HG03432 (cell line): ENCODE results near the gene TECTA.
"Not testable (repeated sequence)": the region's sequence is repeated elsewhere in the genome, so short reads cannot be mapped to it uniquely, and the experiment has no call there.

Experiments used
- ATAC-seq: cut with Tn5 transposase; IDR thresholded peaks from one replicate; pipeline ENCODE4 v1.9.1; 2021; ENCODE audit warnings: mild to moderate bottlenecking, moderate library complexity; ENCODE audit not compliant: unreplicated experiment

The TECTA gene

GRCh38 chr11:121228851-121229250 is 127.8 kb downstream of the TECTA start:
- no peak for ATAC-seq

GRCh38 chr11:121229495-121230215 is 128.6 kb downstream of the TECTA start:
- ATAC-seq: no peak

GRCh38 chr11:121231576-121232278 is 130.7 kb downstream of the TECTA start:
- no peak for ATAC-seq

DNA sequence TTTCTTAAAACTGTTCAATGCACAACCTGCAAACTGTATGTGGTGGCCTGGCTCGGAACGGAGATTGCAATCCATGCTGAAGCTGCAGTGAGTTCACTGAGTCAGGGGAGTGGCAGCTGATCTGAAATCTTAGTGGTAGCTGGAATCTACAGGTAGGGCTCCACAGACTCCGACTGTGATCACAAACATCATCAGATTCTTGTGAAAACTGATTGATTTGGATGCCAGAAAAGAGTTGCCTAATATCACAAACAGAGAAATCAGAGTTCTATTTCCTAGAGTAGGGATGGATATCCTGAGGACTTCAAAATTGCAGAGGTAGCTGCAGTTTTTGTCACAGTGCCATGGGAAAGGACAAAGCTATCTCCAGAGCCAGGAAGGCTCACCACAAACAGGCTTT is 134.0 kb downstream of the TECTA start:
- ATAC-seq: no peak

DNA sequence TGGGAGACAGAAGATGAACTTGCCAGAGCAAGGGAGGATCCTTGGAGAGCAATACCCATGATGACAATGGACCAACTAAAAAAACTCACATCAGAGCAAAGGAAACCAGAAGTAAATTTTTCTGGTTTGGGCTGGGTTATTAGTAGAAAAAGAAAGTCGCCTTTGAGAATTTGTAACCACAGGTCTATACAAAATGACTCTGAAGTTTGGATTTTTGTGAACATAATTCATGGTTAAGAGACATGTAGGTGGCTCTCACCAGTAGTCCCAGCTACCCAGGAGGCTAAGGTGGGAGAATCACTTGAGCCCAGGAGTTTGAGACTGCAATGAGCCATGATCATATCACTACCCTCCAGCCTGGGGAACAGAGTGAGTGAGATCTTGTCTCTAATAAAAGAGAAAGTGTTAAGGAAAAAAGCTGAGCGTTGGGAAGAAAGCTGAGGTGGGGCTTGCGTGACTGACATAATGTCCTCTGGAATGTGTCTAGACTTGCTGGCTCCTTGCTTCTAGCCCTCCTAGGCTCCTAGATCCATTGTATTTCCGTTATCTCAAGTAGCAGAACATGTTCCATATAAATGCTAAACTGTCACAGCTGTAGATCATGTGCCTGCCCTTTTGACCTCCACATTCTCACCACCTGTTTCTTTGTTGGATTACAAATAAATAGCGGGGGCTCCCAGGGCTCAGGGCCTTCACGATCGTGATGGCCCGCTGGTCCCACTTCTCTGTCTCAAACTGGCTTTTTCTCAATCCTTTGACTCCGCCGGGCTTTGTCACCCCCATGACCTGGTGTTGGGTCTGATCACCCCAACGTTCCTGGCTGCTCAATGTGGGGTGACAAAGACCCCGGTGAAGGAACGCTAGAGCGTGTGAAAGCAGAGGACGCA is 135.3 kb downstream of the TECTA start:
- peak; percentile 86 for ATAC-seq

GRCh38 chr11:121237247-121237646 is 136.2 kb downstream of the TECTA start:
- peak; percentile 32 for ATAC-seq

- ATAC-seq: peak; percentile 13
These were observed 136.9 kb downstream of the TECTA start for GRCh38 chr11:121237686-121238658.

DNA sequence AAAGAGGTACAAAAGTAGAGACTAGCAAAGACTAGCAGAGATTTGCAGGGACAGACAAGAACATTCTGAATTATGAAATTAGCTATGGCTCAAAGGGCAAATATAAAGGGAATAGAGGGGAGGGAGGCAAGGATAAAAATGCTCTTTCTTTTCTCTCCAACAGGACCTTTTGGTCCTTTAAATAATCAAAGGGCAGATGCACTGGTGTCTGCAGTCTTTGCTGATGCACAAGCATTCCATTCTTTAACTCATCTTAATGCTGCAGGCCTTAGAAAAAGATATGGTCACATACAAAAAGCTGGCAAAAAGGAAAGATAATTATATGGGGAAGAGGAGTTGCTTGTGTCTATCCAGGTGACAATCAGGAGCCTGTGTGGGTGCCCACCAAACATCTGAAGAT is 137.9 kb downstream of the TECTA start:
- ATAC-seq: no peak

DNA sequence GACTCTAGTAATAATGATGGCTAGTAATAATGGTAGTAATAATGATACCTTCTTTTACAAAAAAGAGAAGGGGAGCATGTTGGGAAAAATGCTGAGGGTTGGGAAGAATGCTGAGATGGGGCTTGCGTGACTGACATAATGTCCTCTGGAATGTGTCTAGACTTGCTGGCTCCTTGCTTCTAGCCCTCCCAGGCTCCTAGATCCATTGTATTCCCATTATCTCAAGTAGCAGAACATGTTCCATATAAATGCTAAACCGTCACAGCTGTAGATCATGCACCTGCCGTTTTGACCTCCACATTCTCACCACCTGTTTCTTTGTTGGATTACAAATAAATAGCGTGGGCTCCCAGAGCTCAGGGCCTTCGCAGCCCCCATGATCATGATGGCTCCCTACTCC is 139.0 kb downstream of the TECTA start:
- ATAC-seq: not testable (repeated sequence)

DNA sequence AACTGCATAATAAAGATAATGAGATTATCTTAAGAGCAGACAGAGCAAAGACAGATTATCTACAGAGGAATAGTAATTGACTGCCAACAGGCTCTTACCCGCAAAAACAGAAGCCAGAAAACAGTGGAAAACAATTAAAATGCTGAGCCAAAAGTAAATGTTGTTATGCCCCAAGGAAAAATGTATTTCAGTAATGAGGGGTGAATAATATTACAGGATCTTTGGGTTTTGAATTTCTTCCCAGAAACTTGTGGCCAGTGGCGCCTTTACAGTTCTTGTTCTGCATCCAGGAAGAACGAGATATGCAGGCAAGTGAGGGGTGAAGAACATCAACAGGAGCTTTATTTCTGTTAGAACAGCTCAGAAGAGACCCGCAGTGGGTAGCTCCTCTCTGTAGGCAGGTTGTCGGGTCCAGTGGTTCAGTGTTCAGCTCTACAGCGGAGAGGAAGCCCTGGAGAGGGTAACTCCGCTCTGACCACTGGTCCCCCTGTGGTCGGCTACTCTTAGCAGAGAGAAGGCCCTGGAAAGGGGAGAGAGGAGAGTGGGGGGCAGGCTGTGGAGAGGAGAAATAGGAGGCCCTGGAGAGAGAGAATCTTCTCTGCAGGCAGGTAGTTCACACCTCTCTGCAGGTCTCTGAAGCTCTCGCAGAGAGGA is 139.7 kb downstream of the TECTA start:
- no peak for ATAC-seq
